ENCODE results near the gene ANGPT4.

ANGPT4 gene

GRCh38 chr20:924639-925038 lies 8.5 kb upstream of the ANGPT4 start:
- no peak for TF ChIP-seq CTCF (IDR thresholded peaks at IDR 0.05; ENCODE audit: low read depth, low read length, missing control alignments)
- H3K27me3 ChIP-seq (replicated peaks) = no peaks in the 10 kb centered on the region
- in situ Hi-C loops (cut with HindIII; ENCODE audit: low pct_ligation_motif_present, low sequenced_read_pairs) = no loop called here
- H3K4me3 ChIP-seq (ENCODE audit: low read depth, low read length) = no peak overlapping the region
- no peak for DNase-seq
- H3K27ac ChIP-seq = no peak overlapping the region
- H3K36me3 ChIP-seq (replicated peaks) = no peaks in the 10 kb centered on the region

GRCh38 chr20:922781-923180 lies 6.6 kb upstream of the ANGPT4 start:
- no peaks in the 10 kb centered on the region for H3K27me3 ChIP-seq (replicated peaks)
- no peak for TF ChIP-seq CTCF (IDR thresholded peaks at IDR 0.05; ENCODE audit: low read depth, low read length, missing control alignments)
- no peak overlapping the region for H3K4me3 ChIP-seq (ENCODE audit: low read depth, low read length)
- no peak for DNase-seq
- in situ Hi-C loops (cut with HindIII; ENCODE audit: low pct_ligation_motif_present, low sequenced_read_pairs) = no loop called here
- H3K27ac ChIP-seq = no peak overlapping the region
- H3K36me3 ChIP-seq (replicated peaks) = no peaks in the 10 kb centered on the region

GRCh38 chr20:921068-921467 lies 4.9 kb upstream of the ANGPT4 start:
- in situ Hi-C loops (cut with HindIII; ENCODE audit: low pct_ligation_motif_present, low sequenced_read_pairs) = no loop called here
- no peak overlapping the region for H3K27ac ChIP-seq
- no peaks in the 10 kb centered on the region for H3K36me3 ChIP-seq (replicated peaks)
- no peak overlapping the region for H3K4me3 ChIP-seq (ENCODE audit: low read depth, low read length)
- DNase-seq = no peak
- no peaks in the 10 kb centered on the region for H3K27me3 ChIP-seq (replicated peaks)
- TF ChIP-seq CTCF (IDR thresholded peaks at IDR 0.05; ENCODE audit: low read depth, low read length, missing control alignments) = no peak

- Histone ChIP-seq H3K27ac (no peak overlapping the region), H3K36me3 (replicated peaks) (no peaks in the 10 kb centered on the region), H3K27me3 (replicated peaks) (peaks cover 2% of the 10 kb centered on the region), H3K4me3 (ENCODE audit: low read depth, low read length) (no peak overlapping the region)
- no peak for TF ChIP-seq CTCF (IDR thresholded peaks at IDR 0.05; ENCODE audit: low read depth, low read length, missing control alignments)
- DNase-seq = no peak
- in situ Hi-C loops (cut with HindIII; ENCODE audit: low pct_ligation_motif_present, low sequenced_read_pairs) = no loop called here
Measured at GRCh38 chr20:920311-920710, 4.2 kb upstream of the ANGPT4 start.

- no peak overlapping the region for H3K4me3 ChIP-seq (ENCODE audit: low read depth, low read length)
- H3K36me3 ChIP-seq (replicated peaks) = no peaks in the 10 kb centered on the region
- in situ Hi-C loops (cut with HindIII; ENCODE audit: low pct_ligation_motif_present, low sequenced_read_pairs) = no loop called here
- no peak for DNase-seq
- no peak overlapping the region for H3K27ac ChIP-seq
- peaks cover 2% of the 10 kb centered on the region for H3K27me3 ChIP-seq (replicated peaks)
- no peak for TF ChIP-seq CTCF (IDR thresholded peaks at IDR 0.05; ENCODE audit: low read depth, low read length, missing control alignments)
Measured at GRCh38 chr20:919491-919916, 3.4 kb upstream of the ANGPT4 start.

- DNase-seq = no peak
- Histone ChIP-seq H3K27ac (no peak overlapping the region), H3K27me3 (replicated peaks) (peaks cover 2% of the 10 kb centered on the region), H3K36me3 (replicated peaks) (no peaks in the 10 kb centered on the region), H3K4me3 (ENCODE audit: low read depth, low read length) (no peak overlapping the region)
- in situ Hi-C loops (cut with HindIII; ENCODE audit: low pct_ligation_motif_present, low sequenced_read_pairs) = no loop called here
- no peak for TF ChIP-seq CTCF (IDR thresholded peaks at IDR 0.05; ENCODE audit: low read depth, low read length, missing control alignments)
Measured at GRCh38 chr20:917416-917815, 1.3 kb upstream of the ANGPT4 start.
